HG03432 (cell line): ENCODE data around the gene PLAC8L1.
A peak's percentile ranks its signal among the peaks of the same experiment; 100 is the strongest.

Experiments
- ATAC-seq: cut with Tn5 transposase; IDR thresholded peaks from one replicate; pipeline ENCODE4 v1.9.1; 2021; ENCODE audit warnings: mild to moderate bottlenecking, moderate library complexity; ENCODE audit not compliant: unreplicated experiment

The PLAC8L1 gene

GRCh38 chr5:146081556-146081955, 23.8 kb downstream of the PLAC8L1 start:
- ATAC-seq, result no peak

GRCh38 chr5:146079695-146080373, 25.5 kb downstream of the PLAC8L1 start:
- ATAC-seq, result peak; percentile 42

- no peak for ATAC-seq
Measured at GRCh38 chr5:146078566-146078965, 26.8 kb downstream of the PLAC8L1 start.

GRCh38 chr5:146076455-146076854, 28.9 kb downstream of the PLAC8L1 start:
- ATAC-seq, result no peak

GRCh38 chr5:146076028-146076427, 29.3 kb downstream of the PLAC8L1 start:
- ATAC-seq, result no peak

- ATAC-seq, result no peak
Measured at GRCh38 chr5:146073239-146073900, 32.0 kb downstream of the PLAC8L1 start.

- no peak for ATAC-seq
Measured at GRCh38 chr5:146072595-146072994, 32.8 kb downstream of the PLAC8L1 start.

- ATAC-seq, result no peak
Measured at GRCh38 chr5:146071171-146071570, 34.2 kb downstream of the PLAC8L1 start.

GRCh38 chr5:146070746-146071145, 34.6 kb downstream of the PLAC8L1 start:
- no peak for ATAC-seq

- peak; percentile 46 for ATAC-seq
Measured at GRCh38 chr5:146069780-146070099, 35.6 kb downstream of the PLAC8L1 start.

- peak; percentile 80 for ATAC-seq
Measured at GRCh38 chr5:146068977-146069779, 36.2 kb downstream of the PLAC8L1 start.

GRCh38 chr5:146068206-146068605, 37.2 kb downstream of the PLAC8L1 start:
- no peak for ATAC-seq

- no peak for ATAC-seq
Measured at GRCh38 chr5:146066968-146067367, 38.4 kb downstream of the PLAC8L1 start.

- ATAC-seq, result no peak
Measured at GRCh38 chr5:146060221-146060585, 45.2 kb downstream of the PLAC8L1 start.

- ATAC-seq, result no peak
Measured at GRCh38 chr5:146059460-146060220, 45.7 kb downstream of the PLAC8L1 start.

GRCh38 chr5:146055432-146055831, 49.9 kb downstream of the PLAC8L1 start:
- ATAC-seq, result no peak

- ATAC-seq, result no peak
Measured at GRCh38 chr5:146052780-146053179, 52.6 kb downstream of the PLAC8L1 start.

GRCh38 chr5:146051678-146052077, 53.7 kb downstream of the PLAC8L1 start:
- no peak for ATAC-seq

GRCh38 chr5:146050086-146050485, 55.3 kb downstream of the PLAC8L1 start:
- ATAC-seq, result no peak

GRCh38 chr5:146049704-146050026, 55.7 kb downstream of the PLAC8L1 start:
- ATAC-seq, result no peak

GRCh38 chr5:146048994-146049703, 56.2 kb downstream of the PLAC8L1 start:
- ATAC-seq, result no peak
